H9 (cell line): Measurements from ENCODE around the gene ACSL4. TPM values are rescaled to one million over a fixed set of nuclear protein-coding genes. Genes with fewer than 3 reads are reported as not detected.

Experiments used
- DNase-seq: peaks from one replicate; pipeline ENCODE4 v3.0.0-alpha.2; 2017
- H2AFZ ChIP-seq: one replicate; pipeline ENCODE4 v1.6.1; 2013; ENCODE audit warnings: mild to moderate bottlenecking, low read length, control low read depth, moderate library complexity
- H2AK5ac ChIP-seq: 2 replicates; pipeline ENCODE4 v1.6.1; 2013; ENCODE audit warnings: low read length, control low read depth, mixed read lengths; ENCODE audit not compliant: insufficient read length
- H2BK120ac ChIP-seq: one replicate; pipeline ENCODE4 v1.6.1; 2013; ENCODE audit warnings: low read depth, mild to moderate bottlenecking, low read length, control low read depth, inconsistent platforms; ENCODE audit not compliant: poor library complexity, severe bottlenecking
- H2BK12ac ChIP-seq: 2 replicates; pipeline ENCODE4 v1.6.1; 2013; ENCODE audit warnings: low read length, control low read depth, mixed read lengths, low read depth; ENCODE audit not compliant: insufficient read length
- H2BK15ac ChIP-seq: 2 replicates; pipeline ENCODE4 v1.6.1; 2013; ENCODE audit warnings: low read depth, low read length, control low read depth
- H2BK20ac ChIP-seq: one replicate; pipeline ENCODE4 v1.6.1; 2013; ENCODE audit warnings: low read depth, mild to moderate bottlenecking, low read length, control low read depth, inconsistent platforms; ENCODE audit not compliant: poor library complexity, severe bottlenecking
- H2BK5ac ChIP-seq: 2 replicates; pipeline ENCODE4 v1.6.1; 2013; ENCODE audit warnings: low read length, control low read depth, mixed read lengths; ENCODE audit not compliant: insufficient read length
- H3K14ac ChIP-seq: 2 replicates; pipeline ENCODE4 v1.6.1; 2013; ENCODE audit warnings: low read length, control low read depth; ENCODE audit not compliant: insufficient read depth
- H3K18ac ChIP-seq: 2 replicates; pipeline ENCODE4 v1.6.1; 2013; ENCODE audit warnings: low read depth, mild to moderate bottlenecking, mixed read lengths, low read length, control low read depth; ENCODE audit not compliant: insufficient read length
- H3K23ac ChIP-seq: 2 replicates; pipeline ENCODE4 v1.6.1; 2013; ENCODE audit warnings: low read length, control low read depth, mixed read lengths, low read depth; ENCODE audit not compliant: insufficient read length
- H3K23me2 ChIP-seq: 2 replicates; pipeline ENCODE4 v1.6.1; 2013; ENCODE audit warnings: low read depth, mild to moderate bottlenecking, mixed read lengths, low read length, control low read depth; ENCODE audit not compliant: insufficient read length, poor library complexity, severe bottlenecking
- H3K27ac ChIP-seq: 2 replicates; pipeline ENCODE4 v1.5.1; 2013; ENCODE audit warnings: low read length, control low read depth, mixed read lengths, low read depth; ENCODE audit not compliant: insufficient read length
- H3K27me3 ChIP-seq: 2 replicates; pipeline ENCODE4 v1.6.1; 2013; ENCODE audit warnings: low read length, control low read depth, inconsistent platforms; ENCODE audit not compliant: insufficient read depth
- H3K4ac ChIP-seq: 2 replicates; pipeline ENCODE4 v1.6.1; 2013; ENCODE audit warnings: low read depth, mild to moderate bottlenecking, control low read depth, inconsistent platforms, low read length, moderate library complexity
- H3K4me1 ChIP-seq: 2 replicates; pipeline ENCODE4 v1.6.1; 2013; ENCODE audit warnings: low read length, control low read depth, inconsistent platforms; ENCODE audit not compliant: insufficient read depth
- H3K4me2 ChIP-seq: 2 replicates; pipeline ENCODE4 v1.6.1; 2013; ENCODE audit warnings: low read length, control low read depth, mixed read lengths; ENCODE audit not compliant: insufficient read length, insufficient read depth
- H3K56ac ChIP-seq: 2 replicates; pipeline ENCODE4 v1.6.1; 2013; ENCODE audit warnings: low read depth, mild to moderate bottlenecking, mixed read lengths, low read length, control low read depth; ENCODE audit not compliant: insufficient read length
- H3K79me1 ChIP-seq: 2 replicates; pipeline ENCODE4 v1.6.1; 2013; ENCODE audit warnings: low read depth, mild to moderate bottlenecking, moderate library complexity, low read length, control low read depth, inconsistent platforms; ENCODE audit not compliant: insufficient read depth, poor library complexity, severe bottlenecking
- H3K79me2 ChIP-seq: 2 replicates; pipeline ENCODE4 v1.6.1; 2013; ENCODE audit warnings: low read length, control low read depth, inconsistent platforms; ENCODE audit not compliant: insufficient read depth
- H3K9ac ChIP-seq: 2 replicates; pipeline ENCODE4 v1.6.1; 2013; ENCODE audit warnings: low read length, control low read depth, mixed read lengths; ENCODE audit not compliant: insufficient read length; ENCODE audit errors: extremely low read depth
- H3K9me3 ChIP-seq: one replicate; pipeline ENCODE4 v1.6.1; 2013; ENCODE audit warnings: low read depth, low read length, inconsistent platforms; ENCODE audit not compliant: control insufficient read depth
- H3T11ph ChIP-seq: one replicate; pipeline ENCODE4 v1.6.1; 2013; ENCODE audit warnings: mild to moderate bottlenecking, low read length, control low read depth, inconsistent platforms
- H4K20me1 ChIP-seq: one replicate; pipeline ENCODE4 v1.6.1; 2013; ENCODE audit not compliant: control insufficient read depth, insufficient read length, insufficient read depth
- H4K5ac ChIP-seq: 2 replicates; pipeline ENCODE4 v1.6.1; 2013; ENCODE audit warnings: low read depth, mild to moderate bottlenecking, mixed read lengths, low read length, control low read depth; ENCODE audit not compliant: insufficient read length
- H4K8ac ChIP-seq: replicated peaks from 2 replicates; pipeline ENCODE4 v1.6.1; 2013; ENCODE audit warnings: low read length, control low read depth, mixed read lengths, low read depth; ENCODE audit not compliant: insufficient read length
- H4K91ac ChIP-seq: 2 replicates; pipeline ENCODE4 v1.6.1; 2013; ENCODE audit warnings: low read depth, mild to moderate bottlenecking, moderate library complexity, mixed read lengths, low read length, control low read depth; ENCODE audit not compliant: insufficient read length
- H3K27ac Mint-ChIP-seq, 3 experiments: 2 replicates in 2 of 3; 3 replicates in 1 of 3; pipeline ENCODE4 v1.8.0; 2020 to 2021; ENCODE audit warnings: mixed read lengths in 3 of 3, mild to moderate bottlenecking in 1 of 3, moderate library complexity in 1 of 3
- H3K27me3 Mint-ChIP-seq: 2 replicates; pipeline ENCODE4 v1.8.0; 2021; ENCODE audit warnings: low read depth, mild to moderate bottlenecking, moderate library complexity, mixed read lengths
- H3K36me3 Mint-ChIP-seq, 3 experiments: 2 replicates in 2 of 3; 3 replicates in 1 of 3; pipeline ENCODE4 v1.8.0; 2020 to 2021; ENCODE audit warnings: low read depth in 3 of 3, mixed read lengths in 3 of 3; ENCODE audit not compliant: insufficient read depth in 1 of 3
- H3K4me1 Mint-ChIP-seq, 2 experiments: 2 replicates each; pipeline ENCODE4 v1.8.0; 2020; ENCODE audit warnings: mixed read lengths in 2 of 2
- H3K4me3 Mint-ChIP-seq, 2 experiments: 2 replicates in 1 of 2; 3 replicates in 1 of 2; pipeline ENCODE4 v1.8.0; 2020 to 2021; ENCODE audit warnings: mild to moderate bottlenecking in 2 of 2, mixed read lengths in 2 of 2, moderate library complexity in 1 of 2
- H3K9me3 Mint-ChIP-seq, 2 experiments: 2 replicates in 1 of 2; 3 replicates in 1 of 2; pipeline ENCODE4 v1.8.0; 2020; ENCODE audit warnings: mild to moderate bottlenecking in 2 of 2, mixed read lengths in 2 of 2, moderate library complexity in 1 of 2
- CTCF ChIP-seq: fragments of 200-600 bp; sonication (generic); conservative IDR thresholded peaks from 3 replicates; pipeline ENCODE4 v1.8.0; 2021; ENCODE audit warnings: antibody characterized with exemption, mild to moderate bottlenecking
- WGBS: extraction: QIAGEN DNeasy Blood & Tissue Kit; methylation state at CpG from one replicate; pipeline ENCODE4 v1.1.7; 2013; ENCODE audit warnings: missing lambda C conversion rate, low lambda C conversion rate, mixed read lengths; ENCODE audit not compliant: insufficient read length; ENCODE audit errors: extremely low coverage; 5-methylcytosine and 5-hydroxymethylcytosine counted together
- total RNA-seq: library from RNA; stranded (reverse); gene quantifications from 2 replicates; pipeline ENCODE4 v1.2.1, GENCODE V29; 2021

Gene ACSL4
- total RNA-seq, 1 experiment from 2014 or later = 41.6 TPM

- Histone ChIP-seq H3K14ac (no peak overlapping the region), H2BK15ac (no peak overlapping the region), H2AFZ (no peak overlapping the region), H3K79me1 (no peaks in the 10 kb centered on the region), H3K4ac (no peak overlapping the region), H4K5ac (no peak overlapping the region), H3K79me2 (no peaks in the 10 kb centered on the region), H3K23me2 (no peaks in the 10 kb centered on the region), H2BK20ac (no peak overlapping the region), H3K4me2 (no peak overlapping the region), H3K27me3 (no peaks in the 10 kb centered on the region), H3K27ac (no peak overlapping the region), H2BK120ac (no peak overlapping the region), H2BK5ac (no peak overlapping the region), H3T11ph (no peak overlapping the region), H4K20me1 (no peaks in the 10 kb centered on the region), H3K56ac (no peak overlapping the region), H3K18ac (no peak overlapping the region), H2BK12ac (no peak overlapping the region), H3K4me1 (no peaks in the 10 kb centered on the region; the same call in 1 of the 2 replicates), H4K8ac (no peak overlapping the region), H2AK5ac (no peak overlapping the region), H3K9ac (no peak overlapping the region), H3K9me3 (no peaks in the 10 kb centered on the region), H4K91ac (no peak overlapping the region), H3K23ac (no peak overlapping the region)
- TF ChIP-seq CTCF = no peak
- H3K9me3 Mint-ChIP-seq = no peaks in the 10 kb centered on the region; a peak in 2 of 5 replicates
- WGBS = no CpG with 5 or more reads among the region's 4 CpGs
- no peak overlapping the region; a peak in 1 of 7 replicates for H3K27ac Mint-ChIP-seq
- H3K27me3 Mint-ChIP-seq = no peaks in the 10 kb centered on the region
- peaks cover 14 to 19% of the 10 kb centered on the region in 2 experiments for H3K4me1 Mint-ChIP-seq
- no peaks in the 10 kb centered on the region for H3K36me3 Mint-ChIP-seq
- DNase-seq = no peak
- H3K4me3 Mint-ChIP-seq = no peak overlapping the region
Measured at GRCh38 chrX:109776986-109777385, 43.9 kb upstream of the ACSL4 start.
